Activated B cell treated with CpG ODN at 0.5 μM for 24 hours (primary cell): ENCODE measurements around the gene ING4. TPM values are rescaled to one million over a fixed set of nuclear protein-coding genes. Genes with fewer than 3 reads are reported as not detected.
"Not testable (repeated sequence)": the region's sequence is repeated elsewhere in the genome, so short reads cannot be mapped to it uniquely, and the experiment has no call there.

ENCODE experiments used
- ATAC-seq: fragments of 200-7000 bp; cut with Tn5 transposase; one replicate; pipeline ENCODE4 v1.10.0; 2021; ENCODE audit warnings: low read depth, mild to moderate bottlenecking, moderate library complexity
- CTCF ChIA-PET: fragments of 350-600 bp; sonication (Branson Sonifier 250); formaldehyde crosslinking; loops from one replicate; lab custom pipeline; 2021; ENCODE audit warnings: antibody characterized with exemption; lab: Charles Lee
- POLR2A ChIA-PET: fragments of 350-600 bp; sonication (Branson Sonifier 250); formaldehyde crosslinking; loops from one replicate; lab custom pipeline; 2021; ENCODE audit warnings: antibody characterized with exemption; lab: Charles Lee
- DNase-seq: peaks from one replicate; pipeline ENCODE4 v3.0.0; 2022
- H3K27ac Mint-ChIP-seq: one replicate; pipeline ENCODE4 v1.8.0; 2020; ENCODE audit warnings: mixed read lengths
- H3K27me3 Mint-ChIP-seq: one replicate; pipeline ENCODE4 v1.8.0; 2021; ENCODE audit warnings: mixed read lengths
- H3K36me3 Mint-ChIP-seq: one replicate; pipeline ENCODE4 v1.8.0; 2021; ENCODE audit warnings: low read depth, mixed read lengths
- H3K4me1 Mint-ChIP-seq: one replicate; pipeline ENCODE4 v1.8.0; 2021; ENCODE audit warnings: mixed read lengths
- H3K4me3 Mint-ChIP-seq: one replicate; pipeline ENCODE4 v1.8.0; 2020; ENCODE audit warnings: mild to moderate bottlenecking, mixed read lengths
- H3K9me3 Mint-ChIP-seq: one replicate; pipeline ENCODE4 v1.8.0; 2020; ENCODE audit warnings: mixed read lengths
- intact Hi-C: fragments of 100-400 bp; cut with micrococcal nuclease; formaldehyde crosslinking; loops from one replicate; pipeline ENCODE4 v1.15.1; 2024
- total RNA-seq: library from RNA; stranded (reverse); gene quantifications from 2 replicates; pipeline ENCODE4 v1.2.3, GENCODE V29; 2022
- TF ChIP-seq, protein P1 (sequence below): fragments of 200-600 bp; IDR thresholded peaks from one replicate; pipeline ENCODE4 v1.8.0; 2022; ENCODE audit warnings: antibody characterized with exemption, mild to moderate bottlenecking

Gene ING4
- total RNA-seq: 31.6 and 39.2 TPM in 2 replicates

DNA sequence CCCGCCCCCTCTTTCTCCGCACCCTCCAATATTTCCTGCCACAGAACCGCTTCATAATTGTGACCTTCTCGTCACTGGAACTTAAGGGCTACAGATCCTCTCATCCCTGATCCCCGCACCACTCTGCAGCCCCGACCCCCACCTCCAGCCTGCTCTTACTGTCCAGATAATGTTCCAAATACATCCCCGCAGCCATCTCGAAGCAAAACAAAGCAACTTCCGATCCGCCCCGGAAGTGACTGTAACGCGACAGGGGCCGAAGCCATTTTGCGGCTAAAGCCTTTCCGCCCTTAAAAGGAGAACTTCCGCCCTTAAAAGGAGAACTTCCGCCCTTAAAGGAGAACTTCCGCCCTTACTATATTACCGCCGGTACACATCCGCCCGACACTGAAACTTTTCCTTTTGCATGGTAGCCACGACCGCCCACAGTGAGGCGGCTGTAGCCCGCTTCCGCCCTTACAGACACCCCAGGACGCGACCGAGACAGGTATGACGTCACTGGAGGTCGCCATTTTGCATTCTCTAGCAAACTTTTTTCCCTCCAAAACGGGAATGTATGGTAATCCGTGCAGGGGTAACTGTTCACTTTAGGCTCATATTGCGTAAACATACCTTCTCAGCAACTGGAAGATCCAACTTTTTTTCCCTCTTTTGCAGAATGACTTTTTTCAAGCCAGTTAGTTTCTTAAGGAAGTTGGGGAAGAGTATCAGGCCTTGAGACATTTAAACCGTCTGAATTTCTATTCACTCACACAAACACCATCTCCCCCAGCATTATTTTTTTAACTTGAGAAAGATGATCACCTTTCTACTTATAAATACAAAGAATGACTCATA lies at the start of gene ING4:
Gene ING4 (minus strand): TSS at position 214 of the 837 bp plus-strand sequence. CDS start 18 bp downstream, at position 196.
- Mint-ChIP-seq H3K27ac (peak within 1 kb of the TSS; percentile 95), H3K9me3 (no peaks in the 10 kb centered on the region), H3K4me1 (peaks cover 27% of the 10 kb centered on the region), H3K4me3 (peak within 1 kb of the TSS; percentile 97), H3K27me3 (no peaks in the 10 kb centered on the region), H3K36me3 (peaks cover 35% of the 10 kb centered on the region)
- ChIA-PET POLR2A (interaction anchor here (0.6 to 4.0 kb wide), 18 partner anchors 11 to 281 kb away, joined by 3 to 36 read pairs (median 4); partner anchors contain the start of genes C12orf57, COPS7A, LPAR5 and MLF2), CTCF (interaction anchor here (1.0 to 1.4 kb wide), 5 partner anchors 10 to 50 kb away, joined by 3 to 4 read pairs (median 3); partner anchors contain the start of gene ZNF384)
- TF ChIP-seq, protein P1, sequence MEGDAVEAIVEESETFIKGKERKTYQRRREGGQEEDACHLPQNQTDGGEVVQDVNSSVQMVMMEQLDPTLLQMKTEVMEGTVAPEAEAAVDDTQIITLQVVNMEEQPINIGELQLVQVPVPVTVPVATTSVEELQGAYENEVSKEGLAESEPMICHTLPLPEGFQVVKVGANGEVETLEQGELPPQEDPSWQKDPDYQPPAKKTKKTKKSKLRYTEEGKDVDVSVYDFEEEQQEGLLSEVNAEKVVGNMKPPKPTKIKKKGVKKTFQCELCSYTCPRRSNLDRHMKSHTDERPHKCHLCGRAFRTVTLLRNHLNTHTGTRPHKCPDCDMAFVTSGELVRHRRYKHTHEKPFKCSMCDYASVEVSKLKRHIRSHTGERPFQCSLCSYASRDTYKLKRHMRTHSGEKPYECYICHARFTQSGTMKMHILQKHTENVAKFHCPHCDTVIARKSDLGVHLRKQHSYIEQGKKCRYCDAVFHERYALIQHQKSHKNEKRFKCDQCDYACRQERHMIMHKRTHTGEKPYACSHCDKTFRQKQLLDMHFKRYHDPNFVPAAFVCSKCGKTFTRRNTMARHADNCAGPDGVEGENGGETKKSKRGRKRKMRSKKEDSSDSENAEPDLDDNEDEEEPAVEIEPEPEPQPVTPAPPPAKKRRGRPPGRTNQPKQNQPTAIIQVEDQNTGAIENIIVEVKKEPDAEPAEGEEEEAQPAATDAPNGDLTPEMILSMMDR: no peak
- ATAC-seq (peak; percentile 97), DNase-seq (peak; percentile 80)
- intact Hi-C loops: loop anchor here (1.0 to 2.0 kb wide), 13 partner anchors 18 to 307 kb away; partner anchors contain the start of genes CHD4, COPS7A, EMG1 and IFFO1

DNA sequence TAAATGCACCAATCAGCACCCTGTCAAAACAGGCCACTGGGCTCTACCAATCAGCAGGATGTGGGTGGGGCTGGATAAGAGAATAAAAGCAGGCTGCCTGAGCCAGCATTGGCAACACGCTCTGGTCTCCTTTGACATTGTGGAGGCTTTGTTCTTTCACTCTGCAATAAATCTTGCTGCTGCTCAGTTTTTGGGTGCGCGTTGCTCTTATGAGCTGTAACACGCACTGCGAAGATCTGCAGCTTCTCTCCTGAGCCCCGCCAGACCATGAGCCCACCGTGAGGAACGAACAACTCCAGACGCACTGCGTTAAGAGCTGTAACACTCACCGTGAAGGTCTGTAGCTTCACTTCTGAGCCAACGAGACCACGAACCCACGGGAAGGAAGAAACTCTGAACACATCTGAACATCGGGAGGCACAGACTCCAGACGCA lies 46.1 kb upstream of the ING4 start:
- Mint-ChIP-seq H3K4me3 (peak overlapping the region; percentile 81), H3K36me3 (no peaks in the 10 kb centered on the region), H3K4me1 (peaks cover 9% of the 10 kb centered on the region), H3K27me3 (peaks cover 21% of the 10 kb centered on the region), H3K27ac (peak overlapping the region; percentile 43), H3K9me3 (no peaks in the 10 kb centered on the region)
- ChIA-PET CTCF (no interaction called here), POLR2A (interaction anchor here (0.6 to 4.3 kb wide), 6 partner anchors 12 to 44 kb away, joined by 3 to 32 read pairs (median 6); partner anchors contain the start of genes COPS7A, MLF2 and ZNF384)
- intact Hi-C loops: loop anchor here (2.0 kb wide), 1 partner anchor 14 kb away; no protein-coding TSS in a partner anchor
- no peak for ATAC-seq
- TF ChIP-seq, protein P1: no peak
- no peak for DNase-seq

DNA sequence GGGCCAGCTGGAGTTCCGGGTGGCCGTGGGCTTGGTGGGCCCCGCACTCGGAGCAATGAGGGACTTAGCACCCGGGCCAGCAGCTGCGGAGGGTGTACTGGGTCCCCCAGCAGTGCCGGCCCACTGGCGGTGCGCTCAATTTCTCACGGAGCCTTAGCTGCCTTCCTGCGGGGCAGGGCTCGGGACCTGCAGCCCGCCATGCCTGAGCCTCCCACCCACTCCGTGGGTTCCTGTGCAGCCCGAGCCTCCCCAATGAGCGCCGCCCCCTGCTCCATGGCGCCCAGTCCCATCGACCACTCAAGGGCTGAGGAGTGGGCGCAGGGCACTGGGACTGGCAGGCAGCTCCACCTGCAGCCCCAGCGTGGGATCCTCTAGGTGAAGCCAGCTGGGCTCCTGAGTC lies 45.4 kb upstream of the ING4 start:
- DNase-seq, H3K4me3 Mint-ChIP-seq, H3K36me3 Mint-ChIP-seq, CTCF ChIA-PET, H3K27ac Mint-ChIP-seq, ATAC-seq, H3K4me1 Mint-ChIP-seq, H3K9me3 Mint-ChIP-seq: not testable (repeated sequence)
- POLR2A ChIA-PET: interaction anchor here (1.0 to 4.3 kb wide), 5 partner anchors 12 to 45 kb away, joined by 3 to 32 read pairs (median 8); partner anchors contain the start of genes COPS7A, MLF2 and ZNF384
- intact Hi-C loops: loop anchor here (2.0 kb wide), 1 partner anchor 14 kb away; no protein-coding TSS in a partner anchor
- peaks cover 26% of the 10 kb centered on the region for H3K27me3 Mint-ChIP-seq

DNA sequence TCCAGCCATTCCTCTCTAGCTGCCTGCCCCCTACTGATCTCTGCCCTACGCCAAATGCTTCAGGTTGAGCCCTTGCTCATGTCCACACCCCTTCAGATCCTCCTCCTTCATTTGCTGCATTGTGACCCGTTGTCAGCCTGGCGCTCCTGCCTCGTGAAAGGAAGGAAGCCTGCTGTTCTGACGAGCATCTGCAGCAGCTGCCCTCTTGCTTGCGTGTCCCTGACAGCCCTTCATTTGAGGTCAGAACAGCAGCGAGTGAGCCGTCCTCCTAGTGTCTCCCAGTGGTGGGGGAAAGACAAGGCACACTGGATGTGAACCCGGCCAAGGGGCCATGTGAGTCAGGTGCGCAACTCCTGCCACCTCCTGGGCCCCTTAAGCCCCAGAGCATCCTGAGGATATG lies 40.7 kb upstream of the ING4 start:
- H3K27ac Mint-ChIP-seq: no peak overlapping the region
- ATAC-seq (no peak), DNase-seq (no peak)
- POLR2A ChIA-PET: no interaction called here
- H3K4me3 Mint-ChIP-seq: peak overlapping the region; percentile 1
- peaks cover 25% of the 10 kb centered on the region for H3K4me1 Mint-ChIP-seq
- CTCF ChIA-PET: no interaction called here
- intact Hi-C loops: no loop called here
- no peaks in the 10 kb centered on the region for H3K9me3 Mint-ChIP-seq
- no peaks in the 10 kb centered on the region for H3K36me3 Mint-ChIP-seq
- H3K27me3 Mint-ChIP-seq: peaks cover 41% of the 10 kb centered on the region
- TF ChIP-seq, protein P1: no peak

DNA sequence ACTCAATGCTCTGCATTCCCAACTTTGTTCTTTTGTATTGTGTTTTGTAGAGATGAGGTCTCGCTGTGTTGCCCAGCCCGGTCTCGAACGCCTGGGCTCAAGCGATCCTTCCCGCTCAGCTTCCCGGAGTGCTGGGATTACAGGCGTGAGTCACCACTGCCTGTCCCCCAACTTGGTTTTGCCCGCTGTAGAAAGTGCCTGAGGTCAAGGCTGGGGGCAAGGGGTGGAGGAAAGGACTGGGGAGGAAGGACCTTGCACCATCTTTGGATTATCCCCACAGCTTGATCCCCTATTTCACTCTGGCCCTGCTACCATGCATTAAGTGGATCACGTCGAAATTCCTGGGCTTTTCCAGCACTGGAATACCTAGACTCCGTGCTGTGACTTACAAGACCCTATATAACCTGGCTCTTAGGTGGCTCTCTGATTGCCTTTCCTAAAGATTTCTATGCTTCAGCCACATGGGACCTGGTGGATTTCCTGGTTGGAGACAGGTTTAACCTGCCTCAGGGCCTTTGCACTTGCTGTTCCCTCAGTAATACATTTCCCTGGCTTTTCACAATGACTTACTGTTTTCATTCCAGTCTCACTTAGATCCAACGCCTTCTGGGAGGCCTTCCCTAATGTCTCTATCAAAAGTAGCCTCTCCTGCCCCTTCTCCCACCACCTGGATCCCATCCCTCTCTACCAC lies 38.3 kb upstream of the ING4 start:
- no peak overlapping the region for H3K27ac Mint-ChIP-seq
- intact Hi-C loops: no loop called here
- CTCF ChIA-PET: no interaction called here

More for the DNA sequence above, 38.3 kb upstream of the ING4 start:
- TF ChIP-seq, protein P1: no peak
- Mint-ChIP-seq H3K4me1 (peaks cover 48% of the 10 kb centered on the region), H3K4me3 (peak overlapping the region; percentile 77), H3K9me3 (no peaks in the 10 kb centered on the region), H3K36me3 (no peaks in the 10 kb centered on the region), H3K27me3 (peaks cover 38% of the 10 kb centered on the region)
- ATAC-seq (no peak), DNase-seq (no peak)
- POLR2A ChIA-PET: no interaction called here
